PC-3 (cell line): Measurements from ENCODE around the gene MYO1A. TPM values are rescaled to one million over a fixed set of nuclear protein-coding genes. Genes with fewer than 3 reads are reported as not detected.

ENCODE experiments used
- ATAC-seq: fragments of 200-7000 bp; cut with Tn5 transposase; 2 replicates; pipeline ENCODE4 v1.9.1; 2020; ENCODE audit warnings: mild to moderate bottlenecking, moderate library complexity
- BruUV-seq: library from RNA; stranded (reverse); fragments of 400-500 nt; replicated peaks from 2 replicates; lab custom pipeline; 2021; lab: Mats Ljungman, UMichigan
- CTCF ChIA-PET: fragments of 300-600 bp; sonication (Branson Sonifier 250); formaldehyde crosslinking; loops from one replicate; lab custom pipeline; 2022; ENCODE audit warnings: antibody characterized with exemption; lab: Charles Lee
- POLR2A ChIA-PET: fragments of 300-600 bp; sonication (Branson Sonifier 250); formaldehyde crosslinking; loops from one replicate; lab custom pipeline; 2022; ENCODE audit warnings: antibody characterized with exemption; ENCODE audit not compliant: unreplicated experiment; lab: Charles Lee
- DNase-seq: peaks from one replicate; pipeline ENCODE4 v3.0.0-alpha.2; 2015
- H2AFZ ChIP-seq: fragments of 300-600 bp; sonication (generic); 2 replicates; pipeline ENCODE4 v1.6.0; 2016; ENCODE audit warnings: antibody characterized with exemption, low read length
- H3F3A ChIP-seq: fragments of 300-600 bp; sonication (generic); one replicate; pipeline ENCODE4 v1.6.0; 2017; ENCODE audit warnings: antibody characterized with exemption, low read length, control low read depth, mild to moderate bottlenecking; ENCODE audit not compliant: unreplicated experiment
- H3K27ac ChIP-seq: fragments of 300-600 bp; sonication (generic); 2 replicates; pipeline ENCODE4 v1.5.1; 2016; ENCODE audit warnings: mild to moderate bottlenecking, low read length
- H3K27me3 ChIP-seq: fragments of 300-600 bp; sonication (generic); 2 replicates; pipeline ENCODE4 v1.6.1; 2016; ENCODE audit warnings: low read length, mixed read lengths
- H3K36me3 ChIP-seq: fragments of 300-600 bp; sonication (generic); 2 replicates; pipeline ENCODE4 v1.6.1; 2016; ENCODE audit warnings: low read depth, mixed run types, low read length, mixed read lengths
- H3K4me1 ChIP-seq: fragments of 300-600 bp; sonication (generic); 2 replicates; pipeline ENCODE4 v1.5.1; 2016; ENCODE audit warnings: low read length; ENCODE audit not compliant: insufficient read depth
- H3K4me2 ChIP-seq: fragments of 300-600 bp; sonication (generic); 2 replicates; pipeline ENCODE4 v1.6.0; 2016; ENCODE audit warnings: low read length
- H3K4me3 ChIP-seq: fragments of 300-600 bp; sonication (generic); 2 replicates; pipeline ENCODE4 v1.5.1; 2016; ENCODE audit warnings: mild to moderate bottlenecking, low read length, mixed read lengths
- H3K79me2 ChIP-seq: fragments of 300-600 bp; sonication (generic); 2 replicates; pipeline ENCODE4 v1.6.1; 2017; ENCODE audit warnings: low read length, mixed read lengths
- H3K9ac ChIP-seq: fragments of 300-600 bp; sonication (generic); 2 replicates; pipeline ENCODE4 v1.6.0; 2016; ENCODE audit warnings: mild to moderate bottlenecking, low read length
- H3K9me2 ChIP-seq: fragments of 300-600 bp; sonication (generic); replicated peaks from 2 replicates; pipeline ENCODE4 v1.6.1; 2016; ENCODE audit warnings: mixed run types, low read length, mixed read lengths
- H3K9me3 ChIP-seq: fragments of 300-600 bp; sonication (generic); 2 replicates; pipeline ENCODE4 v1.6.1; 2016; ENCODE audit warnings: low read length, mixed read lengths
- H4K20me1 ChIP-seq: fragments of 300-600 bp; sonication (generic); 2 replicates; pipeline ENCODE4 v1.6.1; 2016; ENCODE audit warnings: low read length, mixed read lengths
- EZH2 ChIP-seq: fragments of 300-600 bp; sonication (generic); IDR thresholded peaks from one replicate; pipeline ENCODE4 v1.6.1; 2017; ENCODE audit warnings: antibody characterized with exemption, mild to moderate bottlenecking, low read length; ENCODE audit not compliant: unreplicated experiment
- EZH2phosphoT487 ChIP-seq: fragments of 300-600 bp; sonication (generic); IDR thresholded peaks from 2 replicates; pipeline ENCODE4 v1.6.1; 2018; ENCODE audit warnings: mild to moderate bottlenecking, antibody characterized with exemption, low read length, borderline replicate concordance
- intact Hi-C: fragments of 100-400 bp; cut with micrococcal nuclease; formaldehyde crosslinking; loops from 2 replicates; pipeline ENCODE4 v1.9.0; 2023
- total RNA-seq: library from RNA; depleted of rRNA; stranded (reverse); fragments of >200 nt; gene quantifications from 2 replicates; pipeline ENCODE4 v1.2.3, GENCODE V29; 2014
- TF ChIP-seq, protein P1 (sequence below): fragments of 300-600 bp; sonication (generic); conservative IDR thresholded peaks from 2 replicates; pipeline ENCODE4 v1.5.1; 2017; ENCODE audit warnings: antibody characterized with exemption, low read depth, mild to moderate bottlenecking, low read length

The MYO1A gene
- total RNA-seq, 1 experiment from 2014 or later = not detected

DNA sequence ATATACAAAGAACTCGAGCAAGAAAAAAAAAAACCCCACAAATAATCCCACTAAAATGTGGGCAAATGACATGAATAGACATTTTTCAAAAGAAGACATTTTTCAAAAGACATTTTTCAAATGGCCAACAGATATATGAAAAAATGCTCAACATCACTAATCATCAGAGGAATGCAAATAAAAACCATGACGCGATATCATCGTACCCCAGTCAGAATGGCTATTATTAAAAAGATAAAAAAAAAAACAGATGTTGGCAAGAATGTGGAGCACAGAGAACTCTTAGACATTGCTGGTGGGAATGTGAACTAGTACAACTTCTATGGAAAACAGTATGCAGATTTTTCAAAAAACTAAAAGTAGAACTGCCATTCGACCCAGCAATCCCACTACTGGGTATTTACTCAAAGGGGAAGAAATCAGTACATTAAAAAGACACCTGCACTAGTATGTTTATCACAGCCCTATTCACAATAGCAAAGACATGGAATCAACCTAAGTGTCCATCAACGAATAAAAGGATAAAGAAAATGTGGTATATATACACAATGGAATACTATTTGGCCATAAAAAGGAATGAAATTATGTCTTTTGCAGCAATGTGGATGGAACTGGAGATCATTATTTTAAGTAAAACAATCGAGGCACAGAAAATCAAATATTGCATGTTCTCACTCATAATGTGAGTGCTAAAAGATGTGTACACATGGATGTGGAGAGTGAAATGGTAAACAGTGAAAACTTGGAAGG, 59.9 kb downstream of the MYO1A start:
- BruUV-seq = no TSS peak
- Histone ChIP-seq H3K4me1 (peaks cover 17% of the 10 kb centered on the region), H3K79me2 (no peaks in the 10 kb centered on the region), H2AFZ (no peak overlapping the region), H3K4me2 (no peak overlapping the region), H4K20me1 (no peaks in the 10 kb centered on the region), H3K36me3 (no peaks in the 10 kb centered on the region), H3K27ac (no peak overlapping the region), H3F3A (no peaks in the 10 kb centered on the region), H3K9ac (no peak overlapping the region), H3K27me3 (no peaks in the 10 kb centered on the region), H3K4me3 (no peak overlapping the region), H3K9me2 (no peaks in the 10 kb centered on the region), H3K9me3 (no peaks in the 10 kb centered on the region)
- ATAC-seq (no peak), DNase-seq (no peak)
- TF ChIP-seq, protein P1, sequence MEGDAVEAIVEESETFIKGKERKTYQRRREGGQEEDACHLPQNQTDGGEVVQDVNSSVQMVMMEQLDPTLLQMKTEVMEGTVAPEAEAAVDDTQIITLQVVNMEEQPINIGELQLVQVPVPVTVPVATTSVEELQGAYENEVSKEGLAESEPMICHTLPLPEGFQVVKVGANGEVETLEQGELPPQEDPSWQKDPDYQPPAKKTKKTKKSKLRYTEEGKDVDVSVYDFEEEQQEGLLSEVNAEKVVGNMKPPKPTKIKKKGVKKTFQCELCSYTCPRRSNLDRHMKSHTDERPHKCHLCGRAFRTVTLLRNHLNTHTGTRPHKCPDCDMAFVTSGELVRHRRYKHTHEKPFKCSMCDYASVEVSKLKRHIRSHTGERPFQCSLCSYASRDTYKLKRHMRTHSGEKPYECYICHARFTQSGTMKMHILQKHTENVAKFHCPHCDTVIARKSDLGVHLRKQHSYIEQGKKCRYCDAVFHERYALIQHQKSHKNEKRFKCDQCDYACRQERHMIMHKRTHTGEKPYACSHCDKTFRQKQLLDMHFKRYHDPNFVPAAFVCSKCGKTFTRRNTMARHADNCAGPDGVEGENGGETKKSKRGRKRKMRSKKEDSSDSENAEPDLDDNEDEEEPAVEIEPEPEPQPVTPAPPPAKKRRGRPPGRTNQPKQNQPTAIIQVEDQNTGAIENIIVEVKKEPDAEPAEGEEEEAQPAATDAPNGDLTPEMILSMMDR = no peak
- TF ChIP-seq EZH2 (no peak), EZH2phosphoT487 (no peak)
- ChIA-PET CTCF (no interaction called here), POLR2A (no interaction called here)
- intact Hi-C loops = no loop called here

DNA sequence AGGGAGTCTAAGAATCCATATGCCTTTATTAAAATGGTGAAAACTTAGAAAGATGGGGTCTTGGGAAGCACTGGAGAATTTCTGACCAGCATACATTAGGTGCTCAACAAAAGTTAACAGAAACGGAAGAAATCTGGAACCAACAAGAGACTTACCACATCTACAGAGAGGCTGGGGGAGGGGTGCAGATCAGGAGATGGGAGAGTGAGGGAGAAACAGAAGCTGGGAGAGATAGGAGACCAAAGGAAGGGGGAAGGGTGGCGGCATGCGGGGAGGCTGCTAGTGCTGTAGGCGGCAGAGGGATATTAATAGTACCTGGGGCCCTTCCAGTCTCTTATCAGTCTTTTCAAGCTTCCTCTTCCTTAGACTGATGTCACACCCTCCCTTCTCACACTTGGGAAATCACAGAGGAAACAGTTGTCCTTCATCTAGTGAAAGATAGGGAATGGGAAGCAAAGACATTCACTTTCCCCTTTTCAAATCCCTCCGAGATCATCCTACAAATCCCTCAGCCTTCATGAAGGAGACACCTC, 61.7 kb downstream of the MYO1A start:
- TF ChIP-seq EZH2phosphoT487 = no peak
- TF ChIP-seq EZH2 = no peak
- TF ChIP-seq, protein P1 = no peak
- no peak overlapping the region for H3K27ac ChIP-seq
- no peaks in the 10 kb centered on the region for H3K9me2 ChIP-seq
- H3K4me3 ChIP-seq = no peak overlapping the region
- no peak overlapping the region for H2AFZ ChIP-seq
- H3K4me2 ChIP-seq = no peak overlapping the region
- H3K36me3 ChIP-seq = no peaks in the 10 kb centered on the region
- ChIA-PET CTCF (interaction anchor here (0.6 to 1.2 kb wide), 6 partner anchors 14 to 352 kb away, joined by 3 to 13 read pairs (median 4); partner anchors contain the start of gene HSD17B6), POLR2A (no interaction called here)
- no peak overlapping the region for H3K9ac ChIP-seq
- H3K27me3 ChIP-seq = no peaks in the 10 kb centered on the region
- H3K9me3 ChIP-seq = no peaks in the 10 kb centered on the region
- no peaks in the 10 kb centered on the region for H4K20me1 ChIP-seq
- no TSS peak for BruUV-seq
- peaks cover 17% of the 10 kb centered on the region for H3K4me1 ChIP-seq
- no peaks in the 10 kb centered on the region for H3F3A ChIP-seq
- ATAC-seq (no peak), DNase-seq (no peak)
- no peaks in the 10 kb centered on the region for H3K79me2 ChIP-seq
- intact Hi-C loops = no loop called here
